Transverse colon (tissue), 4 donors: ENCODE results near the gene PDZK1IP1. TPM values are rescaled to one million over a fixed set of nuclear protein-coding genes. Genes with fewer than 3 reads are reported as not detected.

Experiments used
- DNase-seq: peaks from one replicate; pipeline ENCODE4 v3.0.0-alpha.2; 2019
- H3K27ac ChIP-seq, 4 donors: fragments of 200-600 bp; sonication (generic); 2 replicates each; pipeline ENCODE4 v1.5.1; 2016 to 2018; ENCODE audit warnings: inconsistent platforms in 4 of 4
- H3K27me3 ChIP-seq: fragments of 200-600 bp; sonication (generic); 2 replicates; pipeline ENCODE4 v1.5.1; 2017; ENCODE audit warnings: inconsistent platforms
- H3K36me3 ChIP-seq, 4 donors: fragments of 200-600 bp; sonication (generic); 2 replicates each; pipeline ENCODE4 v1.5.1; 2017 to 2019; ENCODE audit warnings: inconsistent platforms in 4 of 4
- H3K4me1 ChIP-seq, 4 donors: fragments of 200-600 bp; sonication (generic); 2 replicates each; pipeline ENCODE4 v1.5.1; 2017 to 2020; ENCODE audit warnings: inconsistent platforms in 4 of 4
- H3K4me3 ChIP-seq, 4 donors: fragments of 200-600 bp; sonication (generic); 1 replicate in 1 of 4; 2 replicates in 3 of 4; pipeline versions ENCODE4 v1.5.1 to v1.6.1; 2017 to 2019; ENCODE audit warnings: inconsistent platforms in 4 of 4
- H3K9me3 ChIP-seq, 2 donors: fragments of 200-600 bp; sonication (generic); 2 replicates each; pipeline ENCODE4 v1.5.1; 2017 to 2019; ENCODE audit warnings: inconsistent platforms in 2 of 2
- EP300 ChIP-seq: sonication (generic); formaldehyde crosslinking; IDR thresholded peaks from one replicate; pipeline ENCODE4 v1.6.1; 2017; ENCODE audit warnings: antibody characterized with exemption, low read depth
- POLR2A ChIP-seq: fragments of 450-650 bp; IDR thresholded peaks from one replicate; pipeline ENCODE4 v1.6.1; 2016; ENCODE audit warnings: antibody characterized with exemption, mild to moderate bottlenecking, moderate library complexity
- POLR2AphosphoS5 ChIP-seq, 3 donors: sonication (generic); formaldehyde crosslinking; IDR thresholded peaks; one replicate each; pipeline ENCODE4 v1.6.1; 2016; ENCODE audit warnings: antibody characterized with exemption in 3 of 3
- WGBS, 2 donors: methylation state at CpG; one replicate each; pipeline ENCODE4 v1.1.5; 2018; ENCODE audit warnings: low coverage in 1 of 2; 5-methylcytosine and 5-hydroxymethylcytosine counted together
- in situ Hi-C, 4 donors: fragments of 200-750 bp; cut with MboI; loops; one replicate each; pipeline versions ENCODE4 v1.15.0 to v1.15.1; 2017; ENCODE audit warnings: low sequenced_read_pairs in 3 of 4, low pct_ligation_motif_present in 1 of 4, low pct_unique_long_range_greater_than_20kb in 1 of 4
- intact Hi-C: fragments of 100-400 bp; cut with DNase I; formaldehyde crosslinking; loops from one replicate; pipeline ENCODE4 v1.15.1; 2023; ENCODE audit warnings: low total_unique reads
- total RNA-seq, 4 donors: library from RNA; depleted of rRNA; stranded (reverse); fragments of >200 nt; gene quantifications; one replicate each; pipeline ENCODE4 v1.1.0, GENCODE V29; 2016
- TF ChIP-seq, protein P1 (sequence below), 5 experiments: fragments of 200-600 bp in 3 of 5; fragments of 450-650 bp in 2 of 5; sonication (generic) in 3 of 5; IDR thresholded peaks; 1 replicate in 2 of 5; 2 replicates in 3 of 5; pipeline ENCODE4 v1.5.1; 2016 to 2017; ENCODE audit warnings: antibody characterized with exemption in 5 of 5, inconsistent platforms in 3 of 5, mild to moderate bottlenecking in 2 of 5, moderate library complexity in 1 of 5

PDZK1IP1 gene
- total RNA-seq, 4 donors from 2014 or later = 16.5 to 228 (median 148) TPM

DNA sequence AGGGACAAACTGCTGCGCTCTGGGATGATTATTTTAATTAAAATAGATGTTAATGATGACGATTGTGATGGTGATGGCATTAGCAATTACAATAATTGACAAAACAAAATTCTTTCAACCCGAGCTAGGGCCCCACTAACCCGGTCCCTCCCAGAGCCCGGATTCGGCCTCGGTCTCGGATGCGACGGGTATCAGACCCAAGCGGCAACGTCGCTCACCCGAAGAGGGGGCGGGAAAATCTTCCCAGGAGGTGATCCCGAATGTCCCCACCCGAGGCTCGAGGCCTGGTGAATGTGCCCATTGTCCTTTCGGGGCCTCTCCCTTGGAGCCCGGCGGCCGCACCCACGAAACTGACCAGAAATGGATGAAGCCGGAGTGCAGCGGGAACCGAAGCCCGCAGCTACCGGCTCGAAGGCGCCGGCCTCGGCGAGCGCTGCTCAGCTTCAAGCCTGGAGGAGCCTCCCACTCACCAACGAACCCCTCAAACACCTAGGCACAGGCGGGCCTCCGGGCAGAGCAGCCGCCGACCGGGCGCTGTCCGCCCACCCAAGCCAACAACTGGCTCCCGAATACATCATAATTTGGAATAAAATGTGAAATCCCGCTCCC is 41.0 kb upstream of the PDZK1IP1 start:
- peak overlapping the region in 3 of 4 donors; percentile 13 to 57 (median 18) for H3K27ac ChIP-seq
- WGBS, 2 donors = 8% methylated on average over 44 of the region's 44 CpGs; no CpG with 5 or more reads in 1 of the 2 donors
- no peaks in the 10 kb centered on the region for H3K36me3 ChIP-seq
- intact Hi-C loops (no loop called here), in situ Hi-C loops (no loop called here)
- no peaks in the 10 kb centered on the region for H3K9me3 ChIP-seq
- H3K4me1 ChIP-seq = peaks cover 9 to 34% (median 20%) of the 10 kb centered on the region in 4 donors
- no peak for DNase-seq
- H3K27me3 ChIP-seq = peaks cover 100% of the 10 kb centered on the region
- no peak for TF ChIP-seq EP300
- no peak for TF ChIP-seq POLR2A
- TF ChIP-seq POLR2AphosphoS5 (IDR thresholded peaks at IDR 0.05) = peak in 1 of 3 donors; percentile 24
- TF ChIP-seq, protein P1, sequence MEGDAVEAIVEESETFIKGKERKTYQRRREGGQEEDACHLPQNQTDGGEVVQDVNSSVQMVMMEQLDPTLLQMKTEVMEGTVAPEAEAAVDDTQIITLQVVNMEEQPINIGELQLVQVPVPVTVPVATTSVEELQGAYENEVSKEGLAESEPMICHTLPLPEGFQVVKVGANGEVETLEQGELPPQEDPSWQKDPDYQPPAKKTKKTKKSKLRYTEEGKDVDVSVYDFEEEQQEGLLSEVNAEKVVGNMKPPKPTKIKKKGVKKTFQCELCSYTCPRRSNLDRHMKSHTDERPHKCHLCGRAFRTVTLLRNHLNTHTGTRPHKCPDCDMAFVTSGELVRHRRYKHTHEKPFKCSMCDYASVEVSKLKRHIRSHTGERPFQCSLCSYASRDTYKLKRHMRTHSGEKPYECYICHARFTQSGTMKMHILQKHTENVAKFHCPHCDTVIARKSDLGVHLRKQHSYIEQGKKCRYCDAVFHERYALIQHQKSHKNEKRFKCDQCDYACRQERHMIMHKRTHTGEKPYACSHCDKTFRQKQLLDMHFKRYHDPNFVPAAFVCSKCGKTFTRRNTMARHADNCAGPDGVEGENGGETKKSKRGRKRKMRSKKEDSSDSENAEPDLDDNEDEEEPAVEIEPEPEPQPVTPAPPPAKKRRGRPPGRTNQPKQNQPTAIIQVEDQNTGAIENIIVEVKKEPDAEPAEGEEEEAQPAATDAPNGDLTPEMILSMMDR (IDR thresholded peaks at IDR 0.05) = no peak
- H3K4me3 ChIP-seq = peak overlapping the region in 2 of 4 donors; percentile 6 to 44

DNA sequence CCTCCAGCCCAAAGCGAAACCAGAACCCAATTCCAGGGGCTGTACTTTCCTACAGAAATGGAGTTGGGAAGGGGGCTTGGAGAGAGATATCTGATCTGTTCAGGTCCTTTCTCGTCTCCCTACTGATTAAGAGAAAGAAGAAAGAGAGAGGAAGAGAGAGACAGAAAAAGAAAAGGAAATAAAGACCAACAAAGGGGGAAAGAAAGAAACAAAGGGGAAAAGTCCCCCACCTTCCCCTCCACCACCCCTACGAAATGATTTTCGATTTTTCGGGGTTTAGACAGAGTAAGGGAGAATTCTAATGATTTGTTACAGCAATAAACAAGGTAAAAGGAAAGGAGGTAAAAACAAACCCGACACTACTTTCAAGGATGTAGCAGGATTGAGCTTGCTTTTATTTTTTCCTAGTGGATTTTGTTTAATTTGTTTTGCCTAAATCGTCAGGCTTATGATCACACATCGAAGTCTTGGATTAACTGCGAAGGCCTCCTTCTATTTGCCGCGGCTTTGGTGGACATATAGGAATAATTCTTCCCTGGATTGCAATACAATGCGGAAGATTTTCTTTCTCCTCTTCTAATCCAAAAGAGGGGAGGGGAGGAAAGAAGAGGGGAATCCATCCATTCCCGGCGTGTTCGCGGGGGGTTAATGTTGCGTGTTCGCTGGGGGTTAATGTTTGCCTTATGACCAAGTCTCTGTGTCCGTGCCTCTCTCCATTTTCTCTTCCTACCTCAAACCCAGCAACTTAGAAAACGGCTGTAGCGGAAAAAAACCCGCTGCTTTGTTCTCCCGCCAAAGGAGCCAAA is 40.3 kb upstream of the PDZK1IP1 start:
- H3K27me3 ChIP-seq = peaks cover 100% of the 10 kb centered on the region
- in situ Hi-C loops = no loop called here

DNA sequence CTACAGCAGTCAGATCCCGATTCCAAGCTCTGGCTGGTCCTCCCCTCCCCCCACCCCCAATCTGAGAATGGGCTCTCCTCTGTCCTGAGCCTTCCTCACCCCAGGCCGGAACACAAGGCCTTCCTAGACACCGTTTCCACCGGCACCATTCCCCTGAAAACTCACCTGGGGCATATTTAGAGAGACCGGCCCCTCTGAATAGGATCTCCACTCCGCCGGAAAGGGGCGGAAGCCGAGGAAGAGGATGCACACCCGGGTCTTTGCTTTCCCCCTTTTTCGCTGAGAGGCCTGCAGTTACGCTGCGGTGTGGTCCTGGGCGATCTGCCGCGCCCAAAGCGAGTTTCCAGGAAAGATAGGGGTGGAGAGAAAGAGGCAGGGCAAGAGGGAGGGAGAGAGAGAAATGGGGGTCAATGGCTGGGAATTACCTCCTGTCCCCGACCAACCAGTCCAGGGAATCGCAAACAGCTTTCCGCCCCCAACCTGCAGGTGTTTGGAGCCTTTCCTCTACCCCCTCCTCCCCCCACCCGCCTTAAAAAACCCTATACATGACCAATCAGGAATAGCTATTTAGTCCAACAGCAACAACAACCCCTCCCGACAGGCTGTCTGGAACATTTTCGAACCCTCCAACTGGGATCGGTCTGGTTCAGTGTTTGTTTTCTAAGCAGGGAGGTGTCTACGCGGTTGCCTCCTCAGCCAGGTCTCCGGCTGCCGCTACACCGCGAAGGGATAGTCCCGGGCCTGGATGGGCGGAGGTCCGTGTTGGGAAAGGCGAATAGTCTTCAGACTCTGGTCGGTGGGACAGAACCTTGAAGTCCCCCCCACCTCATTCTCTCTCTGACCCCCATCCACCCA is 39.4 kb upstream of the PDZK1IP1 start:
- WGBS, 2 donors = 0 to 26% methylated on average over 11 to 34 of the region's 35 CpGs
- in situ Hi-C loops (no loop called here), intact Hi-C loops (no loop called here)
- TF ChIP-seq POLR2AphosphoS5 (IDR thresholded peaks at IDR 0.05) = no peak
- TF ChIP-seq, protein P1 (IDR thresholded peaks at IDR 0.05) = no peak
- TF ChIP-seq POLR2A = no peak
- no peak for TF ChIP-seq EP300
- DNase-seq = no peak
- Histone ChIP-seq H3K4me1 (peaks cover 15 to 44% (median 30%) of the 10 kb centered on the region in 4 donors), H3K27ac (peak overlapping the region in 2 of 4 donors; percentile 5 to 13), H3K9me3 (no peaks in the 10 kb centered on the region), H3K4me3 (peak overlapping the region in 1 of 4 donors; percentile 0), H3K27me3 (peaks cover 100% of the 10 kb centered on the region), H3K36me3 (no peaks in the 10 kb centered on the region)

More for the DNA sequence above, 40.3 kb upstream of the PDZK1IP1 start:
- no peak for DNase-seq
- Histone ChIP-seq H3K36me3 (no peaks in the 10 kb centered on the region), H3K27ac (peak overlapping the region in 2 of 4 donors; percentile 5 to 13), H3K4me3 (peak overlapping the region in 1 of 4 donors; percentile 0), H3K4me1 (peaks cover 12 to 41% (median 27%) of the 10 kb centered on the region in 4 donors), H3K9me3 (no peaks in the 10 kb centered on the region)
- WGBS, 2 donors = 5 to 15% methylated on average over 11 to 23 of the region's 23 CpGs
- intact Hi-C loops = no loop called here
- no peak for TF ChIP-seq POLR2AphosphoS5 (IDR thresholded peaks at IDR 0.05)
- TF ChIP-seq, protein P1 (IDR thresholded peaks at IDR 0.05) = no peak
- no peak for TF ChIP-seq EP300
- no peak for TF ChIP-seq POLR2A
